Activated CD8-positive, alpha-beta T cell treated with anti-CD3 and anti-CD28 coated beads, Interleukin-2, amount 10 ng/mL, durations not matched to agents 7 days and 5 days (primary cell): ENCODE measurements around the gene PMFBP1. TPM values are rescaled to one million over a fixed set of nuclear protein-coding genes. Genes with fewer than 3 reads are reported as not detected.

ENCODE experiments used
- ATAC-seq: fragments of 150-1000 bp; cut with Tn5 transposase; one replicate; pipeline ENCODE4 v1.10.0; 2021; ENCODE audit warnings: moderate library complexity
- CTCF ChIA-PET: fragments of 350-600 bp; sonication (Branson Sonifier 250); formaldehyde crosslinking; loops from one replicate; lab custom pipeline; 2021; ENCODE audit warnings: antibody characterized with exemption; lab: Charles Lee
- POLR2A ChIA-PET: fragments of 350-600 bp; sonication (Branson Sonifier 250); formaldehyde crosslinking; loops from one replicate; lab custom pipeline; 2021; ENCODE audit warnings: antibody characterized with exemption; lab: Charles Lee
- DNase-seq: peaks from one replicate; pipeline ENCODE4 v3.0.0-alpha.2; 2020
- H3K27ac Mint-ChIP-seq: one replicate; pipeline ENCODE4 v1.8.0; 2021; ENCODE audit warnings: mild to moderate bottlenecking, mixed read lengths
- H3K27me3 Mint-ChIP-seq: one replicate; pipeline ENCODE4 v1.8.0; 2021; ENCODE audit warnings: low read depth, mixed read lengths
- H3K36me3 Mint-ChIP-seq: one replicate; pipeline ENCODE4 v1.8.0; 2021; ENCODE audit warnings: low read depth, mixed read lengths
- H3K4me1 Mint-ChIP-seq: one replicate; pipeline ENCODE4 v1.8.0; 2021; ENCODE audit warnings: low read depth, mixed read lengths
- H3K4me3 Mint-ChIP-seq: one replicate; pipeline ENCODE4 v1.8.0; 2021; ENCODE audit warnings: mild to moderate bottlenecking, mixed read lengths
- H3K9me3 Mint-ChIP-seq: one replicate; pipeline ENCODE4 v1.8.0; 2022; ENCODE audit warnings: mixed read lengths; ENCODE audit not compliant: insufficient read depth
- total RNA-seq, 2 experiments: library from RNA; stranded (reverse); gene quantifications; one replicate each; pipeline ENCODE4 v1.2.3, GENCODE V29; 2021

The PMFBP1 gene
- total RNA-seq, 2 experiments from 2014 or later, result 2.9 to 5.2 TPM

GRCh38 chr16:72110662-72111615 is 61.0 kb downstream of the PMFBP1 start:
- DNase-seq (no peak), ATAC-seq (no peak)
- Mint-ChIP-seq H3K4me3 (no peak overlapping the region), H3K4me1 (no peaks in the 10 kb centered on the region), H3K27me3 (no peaks in the 10 kb centered on the region), H3K9me3 (no peaks in the 10 kb centered on the region), H3K27ac (no peak overlapping the region), H3K36me3 (peaks cover 50% of the 10 kb centered on the region)
- ChIA-PET CTCF (interaction anchor here (1.7 kb wide), 1 partner anchor 14 kb away, joined by 9 read pairs; no protein-coding TSS in a partner anchor), POLR2A (no interaction called here)

GRCh38 chr16:72109966-72110530 is 61.9 kb downstream of the PMFBP1 start:
- H3K4me3 Mint-ChIP-seq, result no peak overlapping the region

DNA sequence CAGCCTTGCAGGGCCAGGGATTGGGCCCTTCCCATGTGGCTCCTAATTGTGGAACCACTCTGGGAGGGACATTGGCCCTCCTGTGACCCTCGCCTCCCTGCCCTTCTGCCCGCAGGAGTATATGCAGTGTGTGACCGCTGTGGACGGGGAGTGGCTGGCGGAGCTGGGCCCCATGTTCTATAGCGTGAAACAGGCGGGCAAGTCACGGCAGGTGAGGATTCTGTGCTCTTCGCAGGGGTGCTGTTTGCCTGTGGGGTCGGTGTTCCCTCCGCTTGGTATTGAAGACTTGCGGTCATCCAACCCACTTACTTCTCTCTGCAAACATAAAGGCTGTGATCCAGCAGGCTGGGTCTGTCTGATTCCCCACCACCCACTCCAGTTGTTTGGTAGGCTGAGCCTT is 62.7 kb downstream of the PMFBP1 start:
- ChIA-PET POLR2A (no interaction called here), CTCF (no interaction called here)
- Mint-ChIP-seq H3K27me3 (no peaks in the 10 kb centered on the region), H3K4me1 (no peaks in the 10 kb centered on the region), H3K4me3 (no peak overlapping the region), H3K36me3 (peaks cover 61% of the 10 kb centered on the region), H3K27ac (no peak overlapping the region), H3K9me3 (no peaks in the 10 kb centered on the region)
- no peak for DNase-seq
- ATAC-seq, result no peak

More at GRCh38 chr16:72109966-72110530, 61.9 kb downstream of the PMFBP1 start:
- H3K9me3 Mint-ChIP-seq, result no peaks in the 10 kb centered on the region
- no peaks in the 10 kb centered on the region for H3K27me3 Mint-ChIP-seq
- no peak for ATAC-seq
- H3K36me3 Mint-ChIP-seq, result peaks cover 59% of the 10 kb centered on the region
- ChIA-PET CTCF (no interaction called here), POLR2A (no interaction called here)
- H3K27ac Mint-ChIP-seq, result no peak overlapping the region
- H3K4me1 Mint-ChIP-seq, result no peaks in the 10 kb centered on the region
- no peak for DNase-seq

GRCh38 chr16:72108353-72109102 is 63.4 kb downstream of the PMFBP1 start:
- Mint-ChIP-seq H3K9me3 (no peaks in the 10 kb centered on the region), H3K27ac (no peak overlapping the region), H3K36me3 (peaks cover 69% of the 10 kb centered on the region), H3K4me1 (no peaks in the 10 kb centered on the region), H3K4me3 (no peak overlapping the region), H3K27me3 (no peaks in the 10 kb centered on the region)
- ATAC-seq (no peak), DNase-seq (no peak)
- ChIA-PET POLR2A (interaction anchor here (0.8 kb wide), 1 partner anchor 8 kb away, joined by 3 read pairs; no protein-coding TSS in a partner anchor), CTCF (no interaction called here)

DNA sequence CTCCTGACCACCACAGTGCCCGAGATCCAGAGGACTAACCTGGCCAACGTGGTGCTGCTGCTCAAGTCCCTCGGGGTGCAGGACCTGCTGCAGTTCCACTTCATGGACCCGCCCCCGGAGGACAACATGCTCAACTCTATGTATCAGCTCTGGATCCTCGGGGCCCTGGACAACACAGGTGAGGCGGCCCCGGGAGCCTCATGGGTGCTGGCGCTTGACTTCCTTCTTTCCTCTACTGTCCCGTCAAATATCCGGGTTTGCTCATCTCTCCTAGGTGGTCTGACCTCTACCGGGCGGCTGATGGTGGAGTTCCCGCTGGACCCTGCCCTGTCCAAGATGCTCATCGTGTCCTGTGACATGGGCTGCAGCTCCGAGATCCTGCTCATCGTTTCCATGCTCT is 64.6 kb downstream of the PMFBP1 start:
- Mint-ChIP-seq H3K27ac (no peak overlapping the region), H3K27me3 (no peaks in the 10 kb centered on the region), H3K4me3 (no peak overlapping the region), H3K36me3 (peaks cover 76% of the 10 kb centered on the region), H3K9me3 (no peaks in the 10 kb centered on the region), H3K4me1 (no peaks in the 10 kb centered on the region)
- DNase-seq (no peak), ATAC-seq (no peak)
- POLR2A ChIA-PET, result no interaction called here
- CTCF ChIA-PET, result no interaction called here

DNA sequence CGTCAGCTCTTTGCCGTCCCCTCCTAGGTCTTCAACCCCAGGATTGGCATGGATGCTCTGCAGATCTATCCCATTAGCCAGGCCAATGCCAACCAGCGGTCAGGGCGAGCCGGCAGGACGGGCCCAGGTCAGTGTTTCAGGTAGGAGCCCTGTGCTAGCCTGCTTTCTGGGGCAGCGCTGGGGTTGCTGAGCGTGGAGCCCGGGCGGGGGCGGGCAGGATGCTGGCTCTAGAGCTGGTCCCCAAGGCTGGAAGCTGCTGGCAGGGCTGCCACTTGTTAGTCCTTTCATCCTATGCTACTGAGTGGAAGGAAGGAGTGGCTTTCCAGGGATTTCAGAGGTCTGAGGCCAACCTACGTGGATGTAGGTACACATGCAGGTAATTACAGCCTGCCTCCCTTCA is 66.0 kb downstream of the PMFBP1 start:
- ATAC-seq (no peak), DNase-seq (no peak)
- no peak overlapping the region for H3K4me3 Mint-ChIP-seq
- no peaks in the 10 kb centered on the region for H3K4me1 Mint-ChIP-seq
- H3K36me3 Mint-ChIP-seq, result peaks cover 81% of the 10 kb centered on the region
- H3K27ac Mint-ChIP-seq, result no peak overlapping the region
- H3K27me3 Mint-ChIP-seq, result no peaks in the 10 kb centered on the region
- POLR2A ChIA-PET, result no interaction called here
- no peaks in the 10 kb centered on the region for H3K9me3 Mint-ChIP-seq
- CTCF ChIA-PET, result no interaction called here

DNA sequence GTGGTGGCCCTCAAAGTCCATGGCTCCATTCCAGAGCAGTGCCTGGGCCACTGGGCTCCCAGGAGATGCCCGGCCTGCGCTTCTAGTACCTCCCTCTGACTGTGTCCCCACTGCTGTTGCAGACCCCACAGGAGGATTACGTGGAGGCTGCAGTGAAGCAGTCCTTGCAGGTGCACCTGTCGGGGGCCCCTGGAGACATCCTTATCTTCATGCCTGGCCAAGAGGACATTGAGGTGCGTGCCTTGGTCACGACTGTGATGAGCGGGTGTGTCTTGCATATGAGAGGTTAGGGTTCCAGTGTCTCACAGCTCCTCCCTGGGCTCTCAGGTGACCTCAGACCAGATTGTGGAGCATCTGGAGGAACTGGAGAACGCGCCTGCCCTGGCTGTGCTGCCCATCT is 67.0 kb downstream of the PMFBP1 start:
- H3K36me3 Mint-ChIP-seq, result peaks cover 73% of the 10 kb centered on the region
- DNase-seq (no peak), ATAC-seq (no peak)
- POLR2A ChIA-PET, result no interaction called here
- H3K27ac Mint-ChIP-seq, result no peak overlapping the region
- CTCF ChIA-PET, result no interaction called here
- no peak overlapping the region for H3K4me3 Mint-ChIP-seq
- no peaks in the 10 kb centered on the region for H3K9me3 Mint-ChIP-seq
- H3K27me3 Mint-ChIP-seq, result no peaks in the 10 kb centered on the region
- no peaks in the 10 kb centered on the region for H3K4me1 Mint-ChIP-seq

GRCh38 chr16:72101195-72101594 is 70.8 kb downstream of the PMFBP1 start:
- no peak overlapping the region for H3K27ac Mint-ChIP-seq
- no peak for ATAC-seq
- H3K36me3 Mint-ChIP-seq, result peaks cover 69% of the 10 kb centered on the region

DNA sequence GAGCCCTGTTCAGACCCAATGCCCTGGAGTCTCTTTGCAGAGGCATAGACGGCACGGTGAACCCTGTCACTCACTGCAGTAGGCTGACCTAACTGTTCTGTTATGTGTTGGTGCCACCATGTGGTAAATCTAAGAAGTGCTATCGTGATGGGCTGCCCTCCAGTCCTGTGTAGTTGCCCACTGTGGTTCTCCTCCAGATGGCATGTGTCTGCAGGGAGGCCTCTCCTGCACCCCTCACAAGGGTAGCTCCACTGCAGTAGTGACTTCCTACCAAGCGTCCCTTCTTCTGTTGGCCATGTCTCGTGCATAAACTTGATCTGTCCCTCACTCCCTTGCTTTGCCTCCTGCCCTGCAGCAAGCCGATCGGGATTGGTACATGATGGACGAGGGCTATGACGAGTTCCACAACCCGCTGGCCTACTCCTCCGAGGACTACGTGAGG is 72.6 kb downstream of the PMFBP1 start:
- H3K4me1 Mint-ChIP-seq, result peaks cover 12% of the 10 kb centered on the region
- peaks cover 60% of the 10 kb centered on the region for H3K36me3 Mint-ChIP-seq
- H3K27ac Mint-ChIP-seq, result no peak overlapping the region
- no peak overlapping the region for H3K4me3 Mint-ChIP-seq
- POLR2A ChIA-PET, result no interaction called here
- CTCF ChIA-PET, result interaction anchor here (1.2 to 3.0 kb wide), 4 partner anchors 10 to 177 kb away, joined by 3 to 16 read pairs (median 5); no protein-coding TSS in a partner anchor
- H3K27me3 Mint-ChIP-seq, result no peaks in the 10 kb centered on the region
- H3K9me3 Mint-ChIP-seq, result no peaks in the 10 kb centered on the region
- DNase-seq (peak; percentile 71), ATAC-seq (peak; percentile 92)

More at GRCh38 chr16:72101195-72101594, 70.8 kb downstream of the PMFBP1 start:
- POLR2A ChIA-PET, result interaction anchor here (0.9 kb wide), 1 partner anchor 9 kb away, joined by 3 read pairs; no protein-coding TSS in a partner anchor
- H3K27me3 Mint-ChIP-seq, result no peaks in the 10 kb centered on the region
- no peak overlapping the region for H3K4me3 Mint-ChIP-seq
- DNase-seq, result no peak
- no peaks in the 10 kb centered on the region for H3K4me1 Mint-ChIP-seq
- no peaks in the 10 kb centered on the region for H3K9me3 Mint-ChIP-seq
- CTCF ChIA-PET, result interaction anchor here (1.7 kb wide), 1 partner anchor 11 kb away, joined by 6 read pairs; no protein-coding TSS in a partner anchor

DNA sequence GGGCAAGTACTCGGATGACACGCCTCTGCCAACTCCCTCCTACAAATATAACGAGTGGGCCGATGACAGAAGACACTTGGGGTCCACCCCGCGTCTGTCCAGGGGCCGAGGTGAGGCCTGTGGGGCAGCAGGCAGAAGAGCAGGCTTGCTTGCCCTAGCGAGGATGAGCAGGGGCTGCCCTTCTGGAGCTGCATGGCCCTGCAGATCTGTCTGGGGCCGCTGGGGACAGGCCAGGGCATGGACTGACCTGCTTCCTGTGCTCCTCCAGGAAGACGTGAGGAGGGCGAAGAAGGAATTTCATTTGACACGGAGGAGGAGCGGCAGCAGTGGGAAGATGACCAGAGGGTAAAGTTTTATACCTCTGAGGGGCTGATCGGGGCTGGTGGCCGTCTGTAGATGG is 73.0 kb downstream of the PMFBP1 start:
- ATAC-seq, result no peak
- Mint-ChIP-seq H3K4me1 (peaks cover 12% of the 10 kb centered on the region), H3K36me3 (peaks cover 56% of the 10 kb centered on the region), H3K27me3 (no peaks in the 10 kb centered on the region), H3K27ac (no peak overlapping the region), H3K4me3 (no peak overlapping the region), H3K9me3 (no peaks in the 10 kb centered on the region)
- ChIA-PET POLR2A (no interaction called here), CTCF (interaction anchor here (1.3 to 3.0 kb wide), 3 partner anchors 32 to 177 kb away, joined by 3 to 16 read pairs (median 3); no protein-coding TSS in a partner anchor)
- no peak for DNase-seq

DNA sequence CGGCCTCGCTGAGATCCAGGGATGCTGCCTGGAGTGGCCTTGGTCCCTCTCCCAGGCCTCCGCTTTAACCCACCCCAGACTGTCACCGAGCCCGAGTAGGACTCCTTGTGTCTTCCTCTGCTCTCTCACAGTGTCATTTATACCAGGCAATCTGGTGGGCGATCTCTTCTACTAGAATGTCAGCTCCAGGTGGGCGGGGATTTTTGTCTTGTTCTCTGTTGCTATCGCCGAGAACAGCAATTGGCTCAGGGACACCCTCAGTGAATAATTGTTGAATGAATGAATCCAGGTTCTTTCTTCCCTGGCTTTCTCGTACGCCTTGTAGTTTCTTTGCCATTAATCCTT is 77.7 kb downstream of the PMFBP1 start:
- Mint-ChIP-seq H3K4me3 (peak overlapping the region; percentile 96), H3K27me3 (no peaks in the 10 kb centered on the region), H3K4me1 (peaks cover 34% of the 10 kb centered on the region), H3K27ac (peak overlapping the region; percentile 98), H3K36me3 (peaks cover 36% of the 10 kb centered on the region), H3K9me3 (no peaks in the 10 kb centered on the region)
- POLR2A ChIA-PET, result interaction anchor here (0.6 to 1.9 kb wide), 3 partner anchors 19 to 1116 kb away, joined by 3 to 7 read pairs (median 3); no protein-coding TSS in a partner anchor
- CTCF ChIA-PET, result interaction anchor here (1.4 to 5.4 kb wide), 4 partner anchors 27 to 529 kb away, joined by 3 to 25 read pairs (median 4); no protein-coding TSS in a partner anchor
- peak; percentile 49 for DNase-seq
- peak; percentile 9 for ATAC-seq
